Ecto neural progenitor cell (in vitro differentiated cells): ENCODE measurements around the gene RNF217.
"Not testable (repeated sequence)": the region's sequence is repeated elsewhere in the genome, so short reads cannot be mapped to it uniquely, and the experiment has no call there.

ENCODE experiments used
- DNase-seq: peaks from one replicate; pipeline ENCODE4 v3.0.0-alpha.2; 2018; ENCODE audit warnings: low spot score

The RNF217 gene, protein sequence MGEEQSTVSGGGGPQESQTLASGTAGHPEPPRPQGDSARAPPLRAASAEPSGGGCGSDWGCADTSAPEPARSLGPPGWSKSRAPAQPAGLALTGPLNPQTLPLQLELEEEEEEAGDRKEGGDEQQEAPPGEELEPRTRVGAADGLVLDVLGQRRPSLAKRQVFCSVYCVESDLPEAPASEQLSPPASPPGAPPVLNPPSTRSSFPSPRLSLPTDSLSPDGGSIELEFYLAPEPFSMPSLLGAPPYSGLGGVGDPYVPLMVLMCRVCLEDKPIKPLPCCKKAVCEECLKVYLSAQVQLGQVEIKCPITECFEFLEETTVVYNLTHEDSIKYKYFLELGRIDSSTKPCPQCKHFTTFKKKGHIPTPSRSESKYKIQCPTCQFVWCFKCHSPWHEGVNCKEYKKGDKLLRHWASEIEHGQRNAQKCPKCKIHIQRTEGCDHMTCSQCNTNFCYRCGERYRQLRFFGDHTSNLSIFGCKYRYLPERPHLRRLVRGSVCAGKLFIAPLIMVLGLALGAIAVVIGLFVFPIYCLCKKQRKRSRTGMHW

GRCh38 chr6:124961777-124962638 is at the start of gene RNF217:
TSS of gene RNF217 (plus strand) at chr6:124962437. CDS start at chr6:124962545, 108 bp downstream.
- DNase-seq, result peak; percentile 74

DNA sequence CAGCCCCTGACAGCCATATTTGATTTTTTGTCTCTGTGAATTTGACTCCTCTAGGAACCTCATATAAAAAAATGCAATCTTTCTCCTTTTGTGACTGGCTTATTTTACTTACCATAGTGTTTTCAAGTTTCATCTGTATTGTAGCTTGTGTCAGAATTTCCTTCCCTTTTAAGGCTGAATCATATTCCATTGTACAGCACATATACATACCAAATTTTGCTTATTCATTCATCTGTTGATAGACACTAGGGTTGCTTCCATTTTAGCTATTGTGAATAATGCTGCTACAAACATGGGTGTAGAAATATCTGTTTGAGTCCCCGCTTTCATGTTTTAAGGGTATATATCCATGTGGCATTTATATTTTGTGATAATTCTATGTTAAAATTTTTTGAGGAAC is 49.2 kb upstream of the RNF217 start:
- no peak for DNase-seq

DNA sequence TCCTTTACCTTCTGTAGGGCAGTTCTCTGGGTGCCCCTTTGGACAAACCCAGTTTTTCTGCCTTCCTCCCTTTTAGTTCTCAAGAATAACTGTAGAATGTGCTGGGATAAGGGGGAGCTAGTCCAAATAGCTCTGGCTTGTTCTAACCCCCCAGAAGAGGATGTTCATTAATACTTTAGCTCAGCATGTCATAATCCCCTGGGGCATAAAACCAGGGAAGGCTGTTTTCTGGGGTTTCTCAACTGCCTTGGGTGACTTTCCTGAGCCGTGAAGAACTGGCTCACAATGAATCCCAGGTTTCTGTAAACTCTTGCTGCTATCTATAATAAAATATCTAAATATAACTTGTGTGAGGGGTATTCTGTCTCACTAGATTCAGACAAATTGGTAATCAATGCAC is 44.5 kb upstream of the RNF217 start:
- DNase-seq, result no peak

GRCh38 chr6:124919703-124920102 is 42.5 kb upstream of the RNF217 start:
- DNase-seq, result not testable (repeated sequence)

GRCh38 chr6:124924333-124924759 is 37.9 kb upstream of the RNF217 start:
- no peak for DNase-seq

- DNase-seq, result no peak
Observed at GRCh38 chr6:124926435-124926834, 35.8 kb upstream of the RNF217 start.

- no peak for DNase-seq
Observed at GRCh38 chr6:124927806-124928205, 34.4 kb upstream of the RNF217 start.

DNA sequence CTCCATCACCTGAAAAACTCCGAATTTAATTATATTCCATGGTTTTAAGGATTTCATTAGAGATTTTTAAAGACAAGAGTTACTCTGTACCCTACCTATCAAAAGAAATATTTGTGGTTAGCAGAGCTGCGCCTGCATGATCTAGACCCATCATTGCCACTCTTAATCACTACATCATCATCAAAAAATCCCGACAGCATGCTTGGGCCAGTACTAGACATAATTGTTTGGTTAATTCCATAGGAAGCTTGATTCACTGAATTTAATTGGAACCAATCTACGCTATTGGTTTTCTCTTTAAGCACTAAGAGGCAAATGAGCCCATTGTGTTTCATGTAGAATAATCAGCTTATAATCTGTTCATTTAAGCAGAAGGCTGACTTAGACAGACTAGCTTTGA is 33.4 kb upstream of the RNF217 start:
- no peak for DNase-seq

DNA sequence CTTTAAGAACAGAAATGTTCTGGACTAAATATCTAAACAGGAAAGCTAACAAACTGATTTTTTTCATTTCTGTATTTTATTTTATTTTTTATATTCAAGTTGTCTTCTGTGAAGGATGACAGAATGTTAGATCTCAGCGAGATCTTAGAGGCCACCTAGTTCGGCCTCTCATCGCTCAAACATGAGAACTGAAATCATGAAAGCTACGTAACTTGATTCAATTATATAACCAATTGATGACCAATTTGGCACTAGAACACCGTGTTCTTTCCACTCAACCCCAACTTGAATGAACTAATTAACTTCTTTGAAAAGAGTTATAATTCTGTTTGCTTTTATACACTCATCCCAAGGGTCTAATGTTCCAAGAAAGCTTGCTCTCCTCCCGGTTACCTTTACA is 24.6 kb upstream of the RNF217 start:
- DNase-seq, result no peak

DNA sequence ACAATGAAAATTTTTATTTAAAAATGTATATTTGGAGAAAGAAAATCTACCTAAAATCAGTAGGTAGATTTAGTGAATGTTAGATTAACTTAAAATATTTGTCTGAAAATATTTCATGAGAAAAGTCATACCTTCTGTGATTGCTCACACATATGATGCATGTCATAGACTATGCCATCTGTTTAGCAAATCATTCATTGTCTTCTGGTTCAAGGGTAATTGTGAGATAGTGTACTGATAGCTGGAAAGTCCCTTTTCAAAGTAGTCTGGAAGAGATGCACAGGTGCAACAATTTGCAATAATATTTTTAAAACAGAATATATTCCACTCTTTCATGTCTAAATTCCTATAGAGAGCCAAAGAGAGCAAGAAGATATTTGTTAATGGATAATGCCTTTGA is 21.0 kb upstream of the RNF217 start:
- DNase-seq, result no peak

DNA sequence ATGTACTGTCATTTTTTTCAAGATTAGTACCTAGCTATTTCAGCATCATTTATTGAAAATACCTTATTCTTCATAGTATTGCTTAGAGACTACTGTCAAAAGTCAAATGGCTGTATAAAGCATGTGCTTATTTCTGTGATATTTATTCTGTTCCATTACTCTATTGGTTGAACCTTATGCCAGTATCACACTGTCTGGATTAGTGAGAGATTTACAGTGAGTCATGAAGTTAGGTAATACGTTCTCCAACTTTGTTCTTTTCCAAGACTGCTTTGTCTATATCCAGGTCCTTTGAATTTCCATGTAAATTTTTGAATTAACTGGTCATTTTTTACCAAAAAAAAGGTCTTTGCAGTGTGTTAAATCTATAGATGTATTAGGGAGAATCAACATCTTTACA is 18.6 kb upstream of the RNF217 start:
- no peak for DNase-seq

DNA sequence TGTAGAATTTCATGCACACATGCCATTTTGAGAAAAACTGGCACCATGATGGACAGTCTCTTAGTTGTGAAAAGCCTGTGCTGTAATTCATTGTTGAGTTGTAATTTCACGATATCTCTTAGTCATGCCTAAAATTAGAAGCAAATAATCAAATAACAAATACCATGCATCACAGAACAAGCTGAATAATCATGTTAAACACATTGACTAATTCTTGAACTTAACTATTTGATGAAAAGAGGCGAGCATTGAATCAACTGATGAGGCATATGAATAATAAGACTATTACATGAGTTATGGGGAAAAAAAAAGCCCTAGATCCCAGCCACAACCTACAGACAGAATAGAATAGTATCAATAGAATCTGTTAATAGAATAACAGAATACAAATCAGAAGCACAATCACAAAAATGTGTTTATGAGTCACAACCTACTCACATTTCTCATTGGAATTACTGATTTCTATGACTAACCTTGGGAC is 14.2 kb upstream of the RNF217 start:
- DNase-seq, result no peak

- no peak for DNase-seq
Observed at GRCh38 chr6:124949706-124950105, 12.5 kb upstream of the RNF217 start.

DNA sequence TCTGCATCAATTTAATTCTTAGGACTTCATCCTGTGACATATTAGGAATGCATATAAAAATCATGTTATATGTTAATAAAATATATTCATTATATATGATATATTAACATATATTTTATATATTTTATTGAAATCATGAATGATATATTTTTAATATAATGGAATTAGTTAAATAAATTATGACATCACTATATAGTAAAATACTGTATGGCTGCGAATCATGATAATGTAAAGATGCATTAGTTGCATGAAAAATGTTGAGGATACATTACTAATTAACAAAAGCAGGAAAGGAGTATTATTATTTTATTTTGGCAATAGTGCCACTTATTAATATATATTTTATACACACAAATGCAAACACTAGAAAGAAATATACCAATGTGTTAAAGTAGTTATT is 8.4 kb upstream of the RNF217 start:
- no peak for DNase-seq

DNA sequence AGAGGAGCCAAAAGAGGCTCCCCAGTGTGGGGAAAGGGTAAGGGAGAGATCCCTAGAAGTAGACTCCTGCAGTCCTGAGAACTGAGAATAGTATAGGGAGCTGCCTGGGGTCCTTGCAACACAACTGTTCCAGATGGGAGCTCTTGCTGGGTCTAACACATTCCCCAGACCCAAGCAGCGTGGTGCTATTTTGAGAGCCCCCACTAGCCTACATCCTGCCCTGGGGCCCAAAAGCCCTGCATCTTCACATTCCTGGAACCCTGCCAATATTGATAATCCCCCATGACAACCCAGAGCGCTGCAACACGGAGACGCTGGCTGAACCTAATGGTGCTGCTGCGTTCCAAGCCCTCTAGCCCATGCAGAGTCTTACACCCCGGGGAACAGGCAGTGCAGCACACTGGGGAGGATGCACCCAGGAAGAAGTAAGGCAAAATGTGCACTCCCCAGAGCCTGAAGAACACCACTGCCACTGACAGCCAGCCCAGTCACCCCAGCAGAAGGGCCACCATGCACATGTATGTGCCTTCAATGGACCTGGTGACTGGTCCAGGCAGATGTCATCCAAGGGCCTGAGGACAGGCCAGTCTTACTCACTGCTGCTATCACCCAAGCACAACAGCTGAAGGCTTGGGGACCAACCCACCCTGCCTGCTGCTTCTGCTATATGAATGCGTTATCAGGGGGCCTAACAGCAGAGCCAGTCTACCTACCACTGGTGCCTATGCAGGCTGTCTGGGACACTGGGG is 7.0 kb upstream of the RNF217 start:
- no peak for DNase-seq

DNA sequence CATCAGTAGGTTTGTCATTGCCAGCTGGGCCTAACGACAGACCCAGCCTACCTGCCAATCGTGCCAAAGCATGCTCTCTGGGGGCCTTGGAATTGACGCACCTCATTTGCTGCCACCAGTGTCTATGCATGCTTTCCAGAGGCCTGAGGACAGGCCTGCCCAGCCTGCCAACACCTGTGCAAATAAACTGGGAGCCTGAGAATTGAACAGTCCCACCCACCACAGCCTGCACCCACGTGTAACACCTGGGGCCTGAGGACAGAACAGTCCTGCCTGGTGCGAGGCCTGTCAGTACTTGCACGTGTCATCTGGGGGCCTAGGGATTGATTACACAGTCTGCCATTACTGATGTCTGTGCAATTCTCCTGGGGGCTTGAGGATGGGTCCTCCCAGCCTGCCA is 6.2 kb upstream of the RNF217 start:
- no peak for DNase-seq

DNA sequence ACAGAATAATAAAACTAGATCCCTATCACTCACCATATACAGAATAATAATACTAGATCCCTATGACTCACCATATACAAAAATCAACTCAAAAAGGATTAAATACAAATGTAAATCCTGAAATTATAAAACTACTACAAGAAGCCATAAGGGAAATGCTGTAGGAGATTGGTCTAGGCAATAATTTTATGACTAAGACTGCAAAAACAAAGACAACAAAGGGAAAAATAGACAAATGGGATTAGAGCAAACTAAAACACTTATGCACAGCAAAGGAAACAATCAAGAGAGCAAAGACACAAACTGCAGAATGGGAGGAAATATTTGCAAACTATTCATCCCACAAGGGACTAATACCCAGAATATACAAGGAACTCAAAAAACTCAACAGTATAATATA is 4.1 kb upstream of the RNF217 start:
- no peak for DNase-seq

GRCh38 chr6:124958759-124959354 is 3.4 kb upstream of the RNF217 start:
- no peak for DNase-seq

DNA sequence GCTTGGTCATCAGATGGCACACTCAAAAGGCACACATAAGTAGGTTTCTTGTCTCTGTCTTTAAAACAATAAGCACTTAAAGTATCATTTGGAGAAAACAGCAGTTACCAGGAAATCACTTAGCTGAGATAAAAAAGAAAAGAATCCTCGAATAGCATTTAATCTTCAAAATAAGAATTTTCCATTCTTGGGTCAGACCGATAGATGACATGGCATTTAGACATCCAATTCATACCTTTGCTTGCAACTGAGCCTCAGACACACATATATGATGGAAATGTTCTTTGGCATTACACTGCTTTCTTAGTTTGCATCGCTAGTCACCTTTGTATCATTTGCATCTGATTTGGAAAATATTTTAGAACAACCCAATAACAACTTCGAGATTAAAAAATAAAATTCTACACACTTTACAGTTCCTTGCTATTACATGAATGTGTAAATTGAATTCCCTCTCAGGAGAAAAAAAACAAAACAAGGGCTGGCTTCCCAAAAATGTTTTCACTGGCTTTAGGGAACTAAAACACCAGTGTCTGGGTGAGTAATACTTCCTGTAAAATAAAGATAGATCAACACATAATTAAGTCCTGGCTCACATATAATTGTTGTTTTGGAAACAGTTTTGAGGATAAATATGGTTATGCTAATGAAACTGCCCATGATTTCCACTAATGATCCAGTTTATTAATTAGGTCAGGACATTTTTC is 1.3 kb upstream of the RNF217 start:
- no peak for DNase-seq

- no peak for DNase-seq
Observed at GRCh38 chr6:124961464-124961776, 817 bp upstream of the RNF217 start.
